GM23248 (cell line): Measurements from ENCODE around the gene NARF. TPM values are rescaled to one million over a fixed set of nuclear protein-coding genes. Genes with fewer than 3 reads are reported as not detected.

Experiments used
- DNase-seq: peaks from one replicate; pipeline ENCODE4 v3.0.0-alpha.2; 2015
- H2AFZ ChIP-seq: fragments of 200-600 bp; sonication (generic); 2 replicates; pipeline ENCODE4 v1.6.1; 2016; ENCODE audit warnings: antibody characterized with exemption
- H3F3A ChIP-seq: fragments of 200-600 bp; sonication (generic); 2 replicates; pipeline ENCODE4 v1.6.1; 2016; ENCODE audit warnings: mild to moderate bottlenecking, antibody characterized with exemption, mixed run types; ENCODE audit not compliant: insufficient read depth
- H3K27ac ChIP-seq: fragments of 200-600 bp; sonication (generic); 2 replicates; pipeline ENCODE4 v1.5.1; 2016; ENCODE audit warnings: mild to moderate bottlenecking
- H3K27me3 ChIP-seq: fragments of 200-600 bp; sonication (generic); replicated peaks from 2 replicates; pipeline ENCODE4 v1.6.1; 2016; ENCODE audit warnings: mild to moderate bottlenecking; ENCODE audit not compliant: insufficient read depth
- H3K36me3 ChIP-seq: fragments of 200-600 bp; sonication (generic); 2 replicates; pipeline ENCODE4 v1.6.1; 2016; ENCODE audit warnings: low read depth, mild to moderate bottlenecking
- H3K4me1 ChIP-seq: fragments of 200-600 bp; sonication (generic); 2 replicates; pipeline ENCODE4 v1.6.1; 2016; ENCODE audit warnings: mild to moderate bottlenecking; ENCODE audit not compliant: insufficient read depth
- H3K4me2 ChIP-seq: fragments of 200-600 bp; sonication (generic); one replicate; pipeline ENCODE4 v1.6.1; 2016; ENCODE audit warnings: mild to moderate bottlenecking; ENCODE audit not compliant: unreplicated experiment
- H3K4me3 ChIP-seq: fragments of 200-600 bp; sonication (generic); 2 replicates; pipeline ENCODE4 v1.5.1; 2016; ENCODE audit warnings: mild to moderate bottlenecking
- H3K79me2 ChIP-seq: fragments of 200-600 bp; sonication (generic); 2 replicates; pipeline ENCODE4 v1.6.1; 2016; ENCODE audit warnings: mild to moderate bottlenecking; ENCODE audit not compliant: insufficient read depth
- H3K9ac ChIP-seq: fragments of 200-600 bp; sonication (generic); 2 replicates; pipeline ENCODE4 v1.6.1; 2016; ENCODE audit warnings: mild to moderate bottlenecking
- H3K9me2 ChIP-seq: fragments of 200-600 bp; sonication (generic); 2 replicates; pipeline ENCODE4 v1.6.1; 2016; ENCODE audit warnings: mixed run types, mild to moderate bottlenecking, moderate library complexity; ENCODE audit not compliant: insufficient read depth
- H3K9me3 ChIP-seq: fragments of 200-600 bp; sonication (generic); one replicate; pipeline ENCODE4 v1.6.1; 2017; ENCODE audit warnings: low read depth
- H4K20me1 ChIP-seq: fragments of 200-600 bp; sonication (generic); 2 replicates; pipeline ENCODE4 v1.6.0; 2016; ENCODE audit not compliant: insufficient read depth
- EZH2 ChIP-seq: fragments of 200-600 bp; sonication (generic); IDR thresholded peaks from 2 replicates; pipeline ENCODE4 v1.6.1; 2018; ENCODE audit warnings: antibody characterized with exemption, mild to moderate bottlenecking; ENCODE audit not compliant: insufficient read depth, poor library complexity, severe bottlenecking
- EZH2phosphoT487 ChIP-seq: fragments of 200-600 bp; sonication (generic); IDR thresholded peaks from 2 replicates; pipeline ENCODE4 v1.6.1; 2018; ENCODE audit warnings: antibody characterized with exemption, moderate library complexity, mild to moderate bottlenecking, low read depth; ENCODE audit not compliant: insufficient read depth
- WGBS, 2 experiments: methylation state at CpG; one replicate each; pipeline ENCODE4 v1.1.6; 2015 to 2017; ENCODE audit warnings: low lambda C conversion rate in 2 of 2, low coverage in 1 of 2; ENCODE audit errors: missing lambda C conversion rate in 2 of 2; 5-methylcytosine and 5-hydroxymethylcytosine counted together
- in situ Hi-C: fragments of 300-500 bp; cut with MboI; formaldehyde crosslinking; loops from 2 replicates; pipeline ENCODE4 v1.15.0; 2020
- polyA plus RNA-seq: library from polyadenylated mRNA; unstranded; fragments of >200 nt; fragmentation: Nextera tagmentation; extraction: Ambion mirVana; gene quantifications from 2 replicates; pipeline ENCODE4 v1.2.1, GENCODE V29; 2016
- total RNA-seq: library from RNA; depleted of rRNA; stranded (reverse); fragments of >200 nt; shearing (Covaris generic); gene quantifications from 2 replicates; pipeline ENCODE4 v1.2.3, GENCODE V29; 2014

Gene NARF
- total and polyA plus RNA-seq, 2 experiments from 2014 or later: 55.2 to 70.2 TPM

GRCh38 chr17:82496529-82497434, 38.2 kb downstream of the NARF start:
- Histone ChIP-seq H3K27ac (no peak overlapping the region), H3K9me3 (no peaks in the 10 kb centered on the region), H3K4me1 (peaks cover 13% of the 10 kb centered on the region), H3K79me2 (no peaks in the 10 kb centered on the region), H3F3A (peaks cover 25% of the 10 kb centered on the region), H3K36me3 (no peaks in the 10 kb centered on the region), H3K9me2 (no peaks in the 10 kb centered on the region), H3K9ac (peak overlapping the region; percentile 62), H3K4me3 (peak overlapping the region; percentile 63), H3K27me3 (no peaks in the 10 kb centered on the region), H3K4me2 (peak overlapping the region; percentile 64), H2AFZ (peak overlapping the region; percentile 52), H4K20me1 (no peaks in the 10 kb centered on the region)
- peak; percentile 99 for DNase-seq
- in situ Hi-C loops: no loop called here
- TF ChIP-seq EZH2phosphoT487: no peak
- no peak for TF ChIP-seq EZH2
- 13 to 17% methylated on average over 44 to 49 of the region's 83 CpGs for WGBS, 2 experiments

- TF ChIP-seq EZH2phosphoT487: no peak
- TF ChIP-seq EZH2: no peak
- H3K36me3 ChIP-seq: no peaks in the 10 kb centered on the region
- 10 to 11% methylated on average over 57 to 65 of the region's 66 CpGs for WGBS, 2 experiments
Observed at GRCh38 chr17:82497483-82498405, 39.2 kb downstream of the NARF start.

GRCh38 chr17:82502207-82502606, 43.7 kb downstream of the NARF start:
- 0 out of 2 replicates have a peak overlapping the region, but pooled peaks have one; percentile 12 for H2AFZ ChIP-seq
- no peak overlapping the region for H3K4me2 ChIP-seq
- H3K4me1 ChIP-seq: no peaks in the 10 kb centered on the region
- no peak overlapping the region for H3K9ac ChIP-seq
- no peaks in the 10 kb centered on the region for H3K27me3 ChIP-seq
- in situ Hi-C loops: no loop called here
- no peak overlapping the region for H3K4me3 ChIP-seq
- peak; percentile 75 for DNase-seq
- H4K20me1 ChIP-seq: no peaks in the 10 kb centered on the region
- WGBS, 2 experiments: 14 to 18% methylated on average over 8 of the region's 8 CpGs
- TF ChIP-seq EZH2phosphoT487 (no peak), EZH2 (no peak)
- H3K9me2 ChIP-seq: no peaks in the 10 kb centered on the region
- no peak overlapping the region for H3K27ac ChIP-seq
- no peaks in the 10 kb centered on the region for H3K36me3 ChIP-seq
- 0 out of 2 replicates have a peak, but pooled peaks cover 3% of the 10 kb centered on the region for H3F3A ChIP-seq
- H3K9me3 ChIP-seq: no peaks in the 10 kb centered on the region
- no peaks in the 10 kb centered on the region for H3K79me2 ChIP-seq

More at GRCh38 chr17:82497483-82498405, 39.2 kb downstream of the NARF start:
- in situ Hi-C loops: no loop called here
- Histone ChIP-seq H3K27me3 (no peaks in the 10 kb centered on the region), H3K9me2 (no peaks in the 10 kb centered on the region), H3K27ac (no peak overlapping the region), H2AFZ (peak overlapping the region; percentile 81), H3K4me1 (peaks cover 8% of the 10 kb centered on the region), H3K9me3 (no peaks in the 10 kb centered on the region), H3K4me2 (peak overlapping the region; percentile 60), H3K4me3 (peak overlapping the region; percentile 58), H3K9ac (peak overlapping the region; percentile 57), H3K79me2 (no peaks in the 10 kb centered on the region), H4K20me1 (no peaks in the 10 kb centered on the region), H3F3A (peaks cover 25% of the 10 kb centered on the region)
- DNase-seq: peak; percentile 67

- Histone ChIP-seq H3K27me3 (no peaks in the 10 kb centered on the region), H3K9me2 (no peaks in the 10 kb centered on the region), H4K20me1 (no peaks in the 10 kb centered on the region), H3K9me3 (no peaks in the 10 kb centered on the region), H2AFZ (no peak overlapping the region), H3K4me3 (no peak overlapping the region), H3K4me1 (no peaks in the 10 kb centered on the region), H3K9ac (no peak overlapping the region), H3K36me3 (no peaks in the 10 kb centered on the region), H3F3A (0 out of 2 replicates have a peak, but pooled peaks cover 3% of the 10 kb centered on the region), H3K27ac (no peak overlapping the region), H3K79me2 (no peaks in the 10 kb centered on the region), H3K4me2 (no peak overlapping the region)
- WGBS, 2 experiments: 69 to 78% methylated on average over 10 to 12 of the region's 12 CpGs
- DNase-seq: no peak
- TF ChIP-seq EZH2phosphoT487 (no peak), EZH2 (no peak)
- in situ Hi-C loops: no loop called here
Observed at GRCh38 chr17:82503094-82503727, 44.7 kb downstream of the NARF start.
